PC-9 (cell line): ENCODE measurements around the gene AADAC. TPM values are rescaled to one million over a fixed set of nuclear protein-coding genes. Genes with fewer than 3 reads are reported as not detected.

Experiments used
- BruUV-seq: library from RNA; stranded (reverse); fragments of 400-500 nt; replicated peaks from 2 replicates; lab custom pipeline; 2021; lab: Mats Ljungman, UMichigan
- CTCF ChIA-PET: fragments of 300-600 bp; sonication (Branson Sonifier 250); formaldehyde crosslinking; loops from one replicate; lab custom pipeline; 2022; ENCODE audit warnings: antibody characterized with exemption; lab: Charles Lee
- POLR2A ChIA-PET: fragments of 300-600 bp; sonication (Branson Sonifier 250); formaldehyde crosslinking; loops from one replicate; lab custom pipeline; 2022; ENCODE audit warnings: antibody characterized with exemption; ENCODE audit not compliant: unreplicated experiment; lab: Charles Lee
- DNase-seq, 2 experiments: peaks; one replicate each; pipeline versions ENCODE4 v3.0.0 to v3.0.0-alpha.2; 2015 to 2022; ENCODE audit warnings: mixed read lengths in 1 of 2
- H2AFZ ChIP-seq: fragments of 200-600 bp; sonication (generic); 2 replicates; pipeline ENCODE4 v1.8.1; 2017; ENCODE audit warnings: antibody characterized with exemption
- H3F3A ChIP-seq: fragments of 200-600 bp; sonication (generic); 2 replicates; pipeline ENCODE4 v1.8.1; 2017; ENCODE audit warnings: antibody characterized with exemption, mild to moderate bottlenecking, low read depth; ENCODE audit not compliant: insufficient read depth
- H3K27ac ChIP-seq: fragments of 200-600 bp; sonication (generic); 2 replicates; pipeline ENCODE4 v1.6.1; 2016; ENCODE audit warnings: mixed run types
- H3K27me3 ChIP-seq: fragments of 200-600 bp; sonication (generic); 2 replicates; pipeline ENCODE4 v1.6.1; 2016; ENCODE audit warnings: low read depth, mixed run types; ENCODE audit not compliant: insufficient read depth
- H3K36me3 ChIP-seq: fragments of 200-600 bp; sonication (generic); 2 replicates; pipeline ENCODE4 v1.6.1; 2016; ENCODE audit warnings: low read depth, mixed run types
- H3K4me1 ChIP-seq: fragments of 200-600 bp; sonication (generic); replicated peaks from 2 replicates; pipeline ENCODE4 v1.6.1; 2016; ENCODE audit warnings: mixed run types; ENCODE audit not compliant: insufficient read depth
- H3K4me2 ChIP-seq: fragments of 200-600 bp; sonication (generic); 2 replicates; pipeline ENCODE4 v1.6.1; 2017; ENCODE audit warnings: mixed run types
- H3K4me3 ChIP-seq: fragments of 200-600 bp; sonication (generic); 2 replicates; pipeline ENCODE4 v1.6.1; 2016; ENCODE audit warnings: mixed run types
- H3K79me2 ChIP-seq: fragments of 200-600 bp; sonication (generic); 2 replicates; pipeline ENCODE4 v1.6.1; 2017; ENCODE audit warnings: low read depth, mixed run types
- H3K9me2 ChIP-seq: fragments of 200-600 bp; sonication (generic); 2 replicates; pipeline ENCODE4 v1.8.1; 2017; ENCODE audit warnings: mild to moderate bottlenecking; ENCODE audit not compliant: insufficient read depth
- H3K9me3 ChIP-seq: fragments of 200-600 bp; sonication (generic); 2 replicates; pipeline ENCODE4 v1.8.1; 2016; ENCODE audit warnings: low read depth; ENCODE audit not compliant: insufficient read depth
- H4K20me1 ChIP-seq: fragments of 200-600 bp; sonication (generic); 2 replicates; pipeline ENCODE4 v1.8.1; 2017; ENCODE audit not compliant: insufficient read depth
- EZH2 ChIP-seq: fragments of 200-600 bp; sonication (generic); IDR thresholded peaks from 2 replicates; pipeline ENCODE4 v1.8.0; 2017; ENCODE audit warnings: antibody characterized with exemption, low read depth
- intact Hi-C: fragments of 100-400 bp; cut with micrococcal nuclease; formaldehyde crosslinking; loops from one replicate; pipeline ENCODE4 v1.10.0; 2022; ENCODE audit not compliant: unreplicated experiment
- total RNA-seq: library from RNA; stranded (reverse); gene quantifications from 2 replicates; pipeline ENCODE4 v1.2.3, GENCODE V29; 2021
- TF ChIP-seq, protein P1 (sequence below): fragments of 200-600 bp; sonication (generic); conservative IDR thresholded peaks from 2 replicates; pipeline ENCODE4 v1.6.1; 2017; ENCODE audit warnings: mixed run types, antibody characterized with exemption, mild to moderate bottlenecking, moderate library complexity

The AADAC gene
- total RNA-seq, 1 experiment from 2014 or later = 4.7 TPM

DNA sequence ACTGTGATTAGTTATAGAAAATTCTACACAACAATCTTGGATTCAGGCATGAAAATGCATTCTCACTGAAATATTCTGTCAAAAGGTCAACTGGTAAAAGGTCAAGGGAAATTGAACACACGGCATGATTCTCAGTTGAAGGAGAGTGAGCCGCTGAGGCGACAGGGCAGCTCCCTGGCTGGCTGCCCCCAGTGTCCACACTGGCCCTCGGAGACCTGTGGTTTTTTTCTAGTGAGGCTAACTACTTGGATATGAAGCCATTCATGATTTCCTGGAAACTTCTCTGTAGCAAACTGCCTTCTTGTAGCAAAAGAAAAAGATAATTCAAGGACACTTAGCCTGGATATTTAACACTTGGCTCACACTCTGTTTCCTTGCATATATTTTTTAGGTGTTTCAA lies 43.0 kb upstream of the AADAC start:
- H3K9me2 ChIP-seq = no peaks in the 10 kb centered on the region
- H3F3A ChIP-seq = 0 out of 2 replicates have a peak, but pooled peaks cover 7% of the 10 kb centered on the region
- peaks cover under 1% of the 10 kb centered on the region; the same call in 1 of the 2 replicates for H3K9me3 ChIP-seq
- no peaks in the 10 kb centered on the region for H3K27me3 ChIP-seq
- ChIA-PET CTCF (no interaction called here), POLR2A (interaction anchor here (0.6 kb wide), 1 partner anchor 281 kb away, joined by 4 read pairs; no protein-coding TSS in a partner anchor)
- H3K4me1 ChIP-seq = peaks cover 13% of the 10 kb centered on the region
- H3K4me2 ChIP-seq = no peak overlapping the region
- no peaks in the 10 kb centered on the region for H3K79me2 ChIP-seq
- H3K36me3 ChIP-seq = no peaks in the 10 kb centered on the region
- no peaks in the 10 kb centered on the region for H4K20me1 ChIP-seq
- no TSS peak for BruUV-seq
- no peak overlapping the region for H2AFZ ChIP-seq
- peak in 1 of 2 experiments; percentile 45 for DNase-seq
- intact Hi-C loops = loop anchor here (1.0 to 2.0 kb wide), 3 partner anchors 66 to 466 kb away; no protein-coding TSS in a partner anchor
- H3K4me3 ChIP-seq = no peak overlapping the region
- TF ChIP-seq EZH2 = no peak
- H3K27ac ChIP-seq = no peak overlapping the region

GRCh38 chr3:151772825-151773480 lies 41.0 kb upstream of the AADAC start:
- ChIA-PET POLR2A (no interaction called here), CTCF (interaction anchor here (0.7 kb wide), 1 partner anchor 518 kb away, joined by 3 read pairs; no protein-coding TSS in a partner anchor)
- Histone ChIP-seq H3K27ac (no peak overlapping the region), H3K79me2 (no peaks in the 10 kb centered on the region), H3K4me1 (peaks cover 5% of the 10 kb centered on the region), H3K36me3 (no peaks in the 10 kb centered on the region), H3K9me3 (no peaks in the 10 kb centered on the region; the same call in 1 of the 2 replicates), H3K4me2 (no peak overlapping the region), H2AFZ (no peak overlapping the region), H4K20me1 (no peaks in the 10 kb centered on the region), H3K27me3 (no peaks in the 10 kb centered on the region), H3F3A (no peaks in the 10 kb centered on the region), H3K9me2 (no peaks in the 10 kb centered on the region), H3K4me3 (no peak overlapping the region)
- intact Hi-C loops = no loop called here
- BruUV-seq = no TSS peak
- no peak for DNase-seq
- no peak for TF ChIP-seq EZH2
- TF ChIP-seq, protein P1, sequence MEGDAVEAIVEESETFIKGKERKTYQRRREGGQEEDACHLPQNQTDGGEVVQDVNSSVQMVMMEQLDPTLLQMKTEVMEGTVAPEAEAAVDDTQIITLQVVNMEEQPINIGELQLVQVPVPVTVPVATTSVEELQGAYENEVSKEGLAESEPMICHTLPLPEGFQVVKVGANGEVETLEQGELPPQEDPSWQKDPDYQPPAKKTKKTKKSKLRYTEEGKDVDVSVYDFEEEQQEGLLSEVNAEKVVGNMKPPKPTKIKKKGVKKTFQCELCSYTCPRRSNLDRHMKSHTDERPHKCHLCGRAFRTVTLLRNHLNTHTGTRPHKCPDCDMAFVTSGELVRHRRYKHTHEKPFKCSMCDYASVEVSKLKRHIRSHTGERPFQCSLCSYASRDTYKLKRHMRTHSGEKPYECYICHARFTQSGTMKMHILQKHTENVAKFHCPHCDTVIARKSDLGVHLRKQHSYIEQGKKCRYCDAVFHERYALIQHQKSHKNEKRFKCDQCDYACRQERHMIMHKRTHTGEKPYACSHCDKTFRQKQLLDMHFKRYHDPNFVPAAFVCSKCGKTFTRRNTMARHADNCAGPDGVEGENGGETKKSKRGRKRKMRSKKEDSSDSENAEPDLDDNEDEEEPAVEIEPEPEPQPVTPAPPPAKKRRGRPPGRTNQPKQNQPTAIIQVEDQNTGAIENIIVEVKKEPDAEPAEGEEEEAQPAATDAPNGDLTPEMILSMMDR = no peak

- H3K9me3 ChIP-seq = no peaks in the 10 kb centered on the region; the same call in 1 of the 2 replicates
- H3F3A ChIP-seq = no peaks in the 10 kb centered on the region
- CTCF ChIA-PET = no interaction called here
- no peaks in the 10 kb centered on the region for H3K36me3 ChIP-seq
- no peak overlapping the region for H3K4me2 ChIP-seq
- H3K27ac ChIP-seq = no peak overlapping the region
- H3K4me3 ChIP-seq = no peak overlapping the region
- intact Hi-C loops = no loop called here
- H3K27me3 ChIP-seq = no peaks in the 10 kb centered on the region
- no peaks in the 10 kb centered on the region for H3K79me2 ChIP-seq
- BruUV-seq = no TSS peak
- DNase-seq = no peak
- no peak for TF ChIP-seq EZH2
- TF ChIP-seq, protein P1 = no peak
- H2AFZ ChIP-seq = no peak overlapping the region
- POLR2A ChIA-PET = no interaction called here
- H3K9me2 ChIP-seq = no peaks in the 10 kb centered on the region
- H4K20me1 ChIP-seq = no peaks in the 10 kb centered on the region
- peaks cover 5% of the 10 kb centered on the region for H3K4me1 ChIP-seq
Observed at GRCh38 chr3:151774235-151774634, 39.7 kb upstream of the AADAC start.
